ENCODE measurements around the gene GOLGA6L26.
"Not testable (repeated sequence)": the region's sequence is repeated elsewhere in the genome, so short reads cannot be mapped to it uniquely, and the experiment has no call there.

- not testable (repeated sequence) for TF ChIP-seq CTCF (IDR thresholded peaks at IDR 0.05; ENCODE audit: low read depth, low read length); EZH2phosphoT487 (IDR thresholded peaks at IDR 0.05; ENCODE audit: low read depth)
Observed at GRCh38 chr15:23374226-23374625, 40.2 kb upstream of the GOLGA6L26 start.
